Measurements from ENCODE around the gene MDN1.

- no peak for TF ChIP-seq CTCF (IDR thresholded peaks at IDR 0.05; ENCODE audit: low read length)
- no peak for TF ChIP-seq EZH2phosphoT487 (IDR thresholded peaks at IDR 0.05; ENCODE audit: low read length)
Measured at GRCh38 chr6:89612121-89612520, 207.5 kb downstream of the MDN1 start.
